Spleen (tissue), 7 donors: ENCODE data around the gene HCFC1.

ENCODE experiments used
- POLR2A ChIP-seq, 3 donors: fragments of 450-650 bp; IDR thresholded peaks; one replicate each; pipeline ENCODE4 v1.5.1; 2017; ENCODE audit warnings: antibody characterized with exemption in 3 of 3, mild to moderate bottlenecking in 1 of 3
- TF ChIP-seq, protein P1 (sequence below), 11 experiments: fragments of 200-600 bp in 7 of 11; fragments of 450-650 bp in 4 of 11; sonication (generic) in 4 of 11; IDR thresholded peaks in 8 of 11; conservative IDR thresholded peaks in 3 of 11; 1 replicate in 7 of 11; 2 replicates in 4 of 11; pipeline versions ENCODE4 v1.4.0 to v1.8.0; 2016 to 2021; ENCODE audit warnings: antibody characterized with exemption in 11 of 11, inconsistent platforms in 4 of 11, mild to moderate bottlenecking in 1 of 11
- donor health status: DM: no; HTN: no; CAD: no; lungs with moderate emphysema.
- donor health status: DM: no; HTN: no; CAD: no.
- donor health status: DM: no; HTN: no; CAD: no.

DNA sequence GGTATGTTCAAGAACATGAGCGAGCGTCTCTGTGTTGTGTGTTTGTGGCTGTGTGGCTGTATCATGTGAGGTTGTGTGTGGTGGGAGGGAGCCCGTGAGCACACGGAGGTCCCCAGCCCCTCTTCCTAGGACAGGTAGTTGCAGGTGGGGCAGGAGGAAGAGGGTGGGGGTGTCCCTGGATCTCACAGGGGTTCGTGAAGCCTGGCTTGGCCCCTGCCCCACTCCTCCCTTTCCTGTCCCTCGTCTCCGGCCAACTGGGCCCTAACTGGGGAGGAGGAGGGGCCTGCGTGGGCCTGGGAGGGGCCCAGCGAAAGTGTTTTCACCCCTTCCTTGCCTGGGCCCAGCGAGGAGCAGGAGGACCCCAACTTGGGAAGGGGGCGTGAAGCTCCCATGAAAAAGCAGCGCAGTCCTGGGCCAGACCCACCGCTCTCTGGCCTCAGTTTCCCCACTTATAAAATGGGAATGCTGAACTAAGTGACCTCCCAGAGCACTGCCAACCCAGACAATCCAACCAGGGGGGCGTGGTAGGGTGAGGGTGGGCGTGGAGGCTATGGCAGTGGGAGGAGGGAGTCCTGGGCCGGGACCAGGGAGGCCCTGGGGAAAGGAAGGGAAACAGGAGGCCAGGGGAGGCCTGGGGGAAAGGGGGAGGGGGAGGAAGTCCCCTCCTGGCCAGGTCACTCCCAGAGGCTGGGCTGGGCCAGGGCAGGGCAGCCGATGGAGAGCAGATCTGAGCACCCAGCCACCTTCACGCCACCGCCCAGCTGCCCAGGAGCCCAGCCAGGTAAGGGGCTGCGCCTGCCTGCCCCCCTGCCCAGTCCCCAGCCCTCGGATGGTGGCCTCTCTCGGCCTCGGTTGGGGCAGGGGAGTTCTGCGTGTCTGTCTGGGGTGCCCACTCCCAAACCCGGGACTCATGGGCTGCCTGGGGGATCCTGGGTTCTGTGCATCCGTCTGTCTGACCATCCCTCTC lies 67.3 kb downstream of the HCFC1 start, which contains the start of gene AVPR2:
- TF ChIP-seq, protein P1, sequence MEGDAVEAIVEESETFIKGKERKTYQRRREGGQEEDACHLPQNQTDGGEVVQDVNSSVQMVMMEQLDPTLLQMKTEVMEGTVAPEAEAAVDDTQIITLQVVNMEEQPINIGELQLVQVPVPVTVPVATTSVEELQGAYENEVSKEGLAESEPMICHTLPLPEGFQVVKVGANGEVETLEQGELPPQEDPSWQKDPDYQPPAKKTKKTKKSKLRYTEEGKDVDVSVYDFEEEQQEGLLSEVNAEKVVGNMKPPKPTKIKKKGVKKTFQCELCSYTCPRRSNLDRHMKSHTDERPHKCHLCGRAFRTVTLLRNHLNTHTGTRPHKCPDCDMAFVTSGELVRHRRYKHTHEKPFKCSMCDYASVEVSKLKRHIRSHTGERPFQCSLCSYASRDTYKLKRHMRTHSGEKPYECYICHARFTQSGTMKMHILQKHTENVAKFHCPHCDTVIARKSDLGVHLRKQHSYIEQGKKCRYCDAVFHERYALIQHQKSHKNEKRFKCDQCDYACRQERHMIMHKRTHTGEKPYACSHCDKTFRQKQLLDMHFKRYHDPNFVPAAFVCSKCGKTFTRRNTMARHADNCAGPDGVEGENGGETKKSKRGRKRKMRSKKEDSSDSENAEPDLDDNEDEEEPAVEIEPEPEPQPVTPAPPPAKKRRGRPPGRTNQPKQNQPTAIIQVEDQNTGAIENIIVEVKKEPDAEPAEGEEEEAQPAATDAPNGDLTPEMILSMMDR (IDR thresholded peaks at IDR 0.05 in 8 of 11, conservative IDR thresholded peaks at IDR 0.05 in 3 of 11) = no peak
- TF ChIP-seq POLR2A (IDR thresholded peaks at IDR 0.05) = no peak
